T-helper 2 cell (primary cell): ENCODE measurements around the gene ATP5PO.
"Not testable (repeated sequence)": the region's sequence is repeated elsewhere in the genome, so short reads cannot be mapped to it uniquely, and the experiment has no call there.

Experiments
- DNase-seq, 5 experiments: peaks; one replicate each; pipeline versions ENCODE4 v3.0.0 to v3.0.0-alpha.2; 2012 to 2022

ATP5PO gene

DNA sequence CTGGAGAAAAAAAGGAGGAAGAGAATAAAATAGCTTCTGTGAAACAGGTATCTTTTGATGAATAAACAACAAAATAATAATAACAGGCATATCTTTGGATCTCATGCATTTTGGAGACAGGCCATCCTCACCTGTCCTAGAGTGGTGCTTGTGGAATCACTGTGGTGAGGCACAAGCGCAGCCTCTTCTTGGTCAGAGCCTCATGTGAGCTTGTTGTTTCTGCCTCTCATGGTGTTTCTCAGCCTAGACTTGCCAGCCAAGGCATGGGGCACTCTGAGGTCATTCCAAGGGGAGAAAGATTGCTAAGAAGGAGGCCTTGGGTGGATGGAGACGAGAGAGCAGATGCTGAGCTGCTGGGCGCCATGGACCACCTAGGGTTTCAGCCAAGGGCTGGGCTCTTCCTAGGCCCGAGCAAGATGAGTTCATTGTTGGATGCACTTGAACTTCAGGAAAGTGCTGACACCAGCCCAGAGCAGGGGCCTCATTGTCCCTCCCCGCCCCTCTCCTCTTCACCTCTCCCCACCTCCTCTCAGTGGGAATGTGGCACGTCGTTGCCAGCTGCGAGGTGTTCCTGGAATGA, 49.5 kb downstream of the ATP5PO start:
- DNase-seq, result no peak

GRCh38 chr21:33865176-33865575, 50.4 kb downstream of the ATP5PO start:
- no peak for DNase-seq

DNA sequence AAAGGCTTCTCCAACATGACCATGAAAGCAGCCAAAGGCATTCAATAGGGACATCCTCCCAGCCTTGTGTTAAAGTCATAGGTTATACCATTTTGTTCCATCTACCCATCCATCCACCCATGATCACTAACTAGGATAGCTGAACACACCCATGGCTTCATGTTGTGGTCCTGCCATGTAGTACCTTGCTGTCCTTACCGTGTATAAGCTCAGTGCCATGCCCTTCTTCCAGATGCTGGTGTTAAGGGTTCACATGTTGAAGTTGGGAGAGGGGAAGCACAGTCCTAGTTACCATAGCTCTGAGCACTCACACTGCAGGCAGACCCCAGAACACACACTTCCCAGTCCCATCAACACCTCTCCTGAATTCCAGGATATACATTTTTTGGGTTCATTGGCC, 51.5 kb downstream of the ATP5PO start:
- DNase-seq, result no peak

DNA sequence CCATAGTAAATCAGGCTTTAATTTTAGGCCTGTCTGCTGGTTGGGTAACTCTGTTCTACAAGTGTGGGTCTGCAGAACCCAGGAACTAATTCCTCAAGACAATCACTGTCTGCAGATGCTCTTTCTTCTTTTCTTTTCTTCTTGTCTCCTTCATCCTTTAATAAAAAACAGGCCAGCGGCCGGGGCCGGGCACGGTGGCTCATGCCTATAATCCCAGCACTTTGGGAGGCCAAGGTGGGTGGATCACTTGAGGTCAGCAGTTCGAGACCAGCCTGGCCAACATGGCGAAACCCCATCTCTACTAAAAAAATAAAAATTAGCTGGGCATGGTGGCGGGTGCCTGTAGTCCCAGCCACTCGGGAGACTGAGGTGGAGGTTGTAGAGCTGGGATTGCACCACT, 52.4 kb downstream of the ATP5PO start:
- not testable (repeated sequence) for DNase-seq

- DNase-seq, result no peak
Measured at GRCh38 chr21:33861125-33861524, 54.5 kb downstream of the ATP5PO start.

GRCh38 chr21:33860332-33860879, 55.2 kb downstream of the ATP5PO start:
- DNase-seq, result no peak

GRCh38 chr21:33859373-33860102, 56.1 kb downstream of the ATP5PO start:
- DNase-seq, result no peak

DNA sequence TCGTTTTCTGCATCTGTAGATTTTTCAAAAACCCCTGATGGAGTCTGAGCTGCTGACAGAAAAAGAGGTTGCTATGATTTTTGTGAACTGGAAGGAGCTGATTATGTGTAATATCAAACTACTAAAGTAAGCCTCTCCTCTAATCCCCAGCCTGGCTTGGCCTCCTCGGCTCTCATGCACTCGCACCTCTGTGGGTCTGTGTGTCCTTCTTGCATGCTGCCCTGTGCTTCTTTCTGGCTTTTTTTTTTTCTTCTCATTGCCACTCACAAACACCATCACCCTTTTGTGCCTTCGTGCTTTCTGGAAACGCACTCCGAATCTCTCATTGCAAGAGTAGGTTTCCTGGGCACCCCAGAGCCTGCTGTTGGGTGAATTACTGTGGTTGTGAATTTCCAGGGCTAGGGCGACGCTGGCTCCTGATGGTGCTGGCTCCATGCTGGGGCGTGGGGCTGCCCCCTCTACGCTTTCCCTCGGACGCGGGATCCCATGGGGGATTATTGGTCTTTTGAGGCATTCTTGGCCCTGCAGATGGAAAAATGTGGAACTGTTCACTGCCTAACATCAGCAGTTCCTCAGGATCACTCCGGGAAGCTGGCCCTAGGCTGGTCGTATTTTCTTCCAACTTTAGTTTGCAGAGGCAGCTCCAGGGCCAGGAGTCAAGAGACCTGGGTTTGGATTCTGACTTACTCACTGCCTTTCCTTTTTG, 56.8 kb downstream of the ATP5PO start:
- DNase-seq, result no peak

DNA sequence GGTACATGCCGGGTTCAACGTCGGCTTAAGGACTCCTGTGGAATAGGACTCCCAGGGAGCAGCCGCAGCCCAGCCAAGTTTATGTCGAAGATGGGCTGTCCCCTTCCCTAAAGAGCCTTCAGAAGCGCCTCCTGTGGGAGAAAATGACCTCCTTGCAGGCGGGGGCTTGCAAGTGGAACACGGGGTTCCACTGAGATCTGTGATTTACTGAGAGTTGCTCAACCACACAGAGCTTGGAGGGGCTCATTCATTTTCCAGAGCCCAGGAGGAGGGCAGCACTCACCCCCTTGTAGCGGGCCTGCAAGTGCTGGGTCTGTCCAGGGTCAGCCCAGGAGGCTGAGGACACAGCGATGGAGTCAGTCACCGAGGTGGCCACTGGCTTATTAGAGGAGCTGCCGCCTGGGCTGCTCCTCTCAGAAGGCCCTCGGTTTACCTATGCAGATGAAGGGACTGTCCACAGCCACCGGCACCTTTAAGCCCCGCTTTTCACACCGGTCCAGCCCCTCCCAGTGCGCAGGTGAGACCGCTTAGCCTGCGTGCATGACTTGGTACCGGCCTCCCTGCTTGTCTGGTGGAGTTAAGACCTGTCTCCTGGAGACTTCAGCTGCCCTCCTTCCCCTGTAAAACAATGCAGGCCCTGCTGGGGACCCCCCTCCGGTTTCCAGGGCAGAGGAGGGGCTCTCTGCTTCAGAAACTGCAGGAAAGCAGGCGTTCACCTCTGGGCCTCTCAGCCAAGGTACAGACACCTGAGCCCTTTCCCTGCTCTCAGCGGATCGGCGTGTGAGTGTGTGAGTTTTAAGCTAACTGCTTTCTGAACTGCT, 57.5 kb downstream of the ATP5PO start:
- no peak for DNase-seq

GRCh38 chr21:33856893-33857527, 58.6 kb downstream of the ATP5PO start:
- DNase-seq, result no peak

DNA sequence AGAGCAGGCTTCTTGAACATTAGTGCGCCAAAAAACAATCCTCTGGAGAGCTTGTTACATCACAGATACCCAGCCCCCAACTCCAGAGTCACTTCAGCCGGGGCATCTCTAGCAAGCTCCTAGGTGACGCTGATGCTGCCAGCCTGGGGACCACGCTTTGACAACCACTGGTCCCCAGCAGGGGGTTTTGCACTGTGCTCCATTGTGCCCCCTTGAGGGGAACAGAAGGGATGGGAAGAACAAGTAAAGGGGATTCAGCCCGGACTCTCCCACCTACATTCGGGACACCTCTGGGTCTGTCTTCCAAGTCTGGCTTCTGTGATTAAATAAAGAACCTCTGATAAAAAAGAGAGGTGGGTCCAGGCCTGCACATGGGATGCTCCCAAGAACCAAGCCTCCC, 60.4 kb downstream of the ATP5PO start:
- no peak for DNase-seq

GRCh38 chr21:33854604-33855003, 61.0 kb downstream of the ATP5PO start:
- DNase-seq, result no peak
